Measurements from ENCODE around the gene DFFA.

DNA sequence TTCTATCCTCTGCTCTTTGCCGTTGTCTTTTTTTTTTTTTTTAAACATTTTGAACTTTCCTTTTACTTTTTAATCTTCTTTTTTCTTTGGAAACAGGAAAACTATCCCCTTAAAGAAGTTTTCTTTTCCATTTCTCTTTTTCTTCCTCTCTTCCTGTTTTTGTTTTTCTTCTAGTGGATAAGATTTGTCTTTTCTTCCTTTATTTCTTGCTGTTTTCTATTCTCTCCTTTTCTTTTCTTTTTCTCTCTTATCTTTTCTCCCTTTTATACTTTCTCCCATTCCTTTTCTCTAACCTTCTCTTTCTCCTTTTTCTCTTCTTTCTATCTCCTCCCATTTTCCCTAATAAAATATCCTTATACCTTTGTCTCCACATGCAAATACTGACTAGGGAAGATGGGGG lies 48.6 kb upstream of the DFFA start:
- TF ChIP-seq, protein P1, sequence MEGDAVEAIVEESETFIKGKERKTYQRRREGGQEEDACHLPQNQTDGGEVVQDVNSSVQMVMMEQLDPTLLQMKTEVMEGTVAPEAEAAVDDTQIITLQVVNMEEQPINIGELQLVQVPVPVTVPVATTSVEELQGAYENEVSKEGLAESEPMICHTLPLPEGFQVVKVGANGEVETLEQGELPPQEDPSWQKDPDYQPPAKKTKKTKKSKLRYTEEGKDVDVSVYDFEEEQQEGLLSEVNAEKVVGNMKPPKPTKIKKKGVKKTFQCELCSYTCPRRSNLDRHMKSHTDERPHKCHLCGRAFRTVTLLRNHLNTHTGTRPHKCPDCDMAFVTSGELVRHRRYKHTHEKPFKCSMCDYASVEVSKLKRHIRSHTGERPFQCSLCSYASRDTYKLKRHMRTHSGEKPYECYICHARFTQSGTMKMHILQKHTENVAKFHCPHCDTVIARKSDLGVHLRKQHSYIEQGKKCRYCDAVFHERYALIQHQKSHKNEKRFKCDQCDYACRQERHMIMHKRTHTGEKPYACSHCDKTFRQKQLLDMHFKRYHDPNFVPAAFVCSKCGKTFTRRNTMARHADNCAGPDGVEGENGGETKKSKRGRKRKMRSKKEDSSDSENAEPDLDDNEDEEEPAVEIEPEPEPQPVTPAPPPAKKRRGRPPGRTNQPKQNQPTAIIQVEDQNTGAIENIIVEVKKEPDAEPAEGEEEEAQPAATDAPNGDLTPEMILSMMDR (IDR thresholded peaks at IDR 0.05), result no peak
- TF ChIP-seq POLR2AphosphoS5 (IDR thresholded peaks at IDR 0.05) (no peak), POLR2A (IDR thresholded peaks at IDR 0.05; ENCODE audit: low read depth) (no peak)
